Measurements from ENCODE around the gene GALNT8.

Gene GALNT8

DNA sequence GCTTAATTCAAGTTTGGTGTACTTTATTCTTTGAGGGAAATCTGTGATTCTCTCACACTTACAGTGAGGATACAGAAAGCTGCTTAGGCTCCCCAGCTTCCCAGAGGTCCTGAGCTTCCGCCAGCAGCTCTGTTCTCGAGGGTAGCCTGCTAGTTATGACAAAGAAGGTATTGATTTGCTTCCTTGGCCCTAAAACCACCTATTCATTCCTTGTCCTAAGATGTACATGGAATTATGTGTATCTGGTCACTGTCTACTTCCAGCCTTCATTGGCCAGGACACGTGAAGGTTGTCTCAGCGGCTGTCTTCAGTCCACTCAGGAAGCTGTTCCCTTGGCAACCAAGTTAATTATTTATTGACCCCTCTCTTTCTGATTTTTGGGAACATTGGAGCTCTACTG is 55.7 kb downstream of the GALNT8 start:
- no peak for DNase-seq (ENCODE audit: low read depth)
- no peak overlapping the region for H3K4me3 ChIP-seq (replicated peaks; ENCODE audit: low read depth, low read length)
- TF ChIP-seq, protein P1, sequence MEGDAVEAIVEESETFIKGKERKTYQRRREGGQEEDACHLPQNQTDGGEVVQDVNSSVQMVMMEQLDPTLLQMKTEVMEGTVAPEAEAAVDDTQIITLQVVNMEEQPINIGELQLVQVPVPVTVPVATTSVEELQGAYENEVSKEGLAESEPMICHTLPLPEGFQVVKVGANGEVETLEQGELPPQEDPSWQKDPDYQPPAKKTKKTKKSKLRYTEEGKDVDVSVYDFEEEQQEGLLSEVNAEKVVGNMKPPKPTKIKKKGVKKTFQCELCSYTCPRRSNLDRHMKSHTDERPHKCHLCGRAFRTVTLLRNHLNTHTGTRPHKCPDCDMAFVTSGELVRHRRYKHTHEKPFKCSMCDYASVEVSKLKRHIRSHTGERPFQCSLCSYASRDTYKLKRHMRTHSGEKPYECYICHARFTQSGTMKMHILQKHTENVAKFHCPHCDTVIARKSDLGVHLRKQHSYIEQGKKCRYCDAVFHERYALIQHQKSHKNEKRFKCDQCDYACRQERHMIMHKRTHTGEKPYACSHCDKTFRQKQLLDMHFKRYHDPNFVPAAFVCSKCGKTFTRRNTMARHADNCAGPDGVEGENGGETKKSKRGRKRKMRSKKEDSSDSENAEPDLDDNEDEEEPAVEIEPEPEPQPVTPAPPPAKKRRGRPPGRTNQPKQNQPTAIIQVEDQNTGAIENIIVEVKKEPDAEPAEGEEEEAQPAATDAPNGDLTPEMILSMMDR (IDR thresholded peaks at IDR 0.05; ENCODE audit: low read length, missing control alignments) = no peak

DNA sequence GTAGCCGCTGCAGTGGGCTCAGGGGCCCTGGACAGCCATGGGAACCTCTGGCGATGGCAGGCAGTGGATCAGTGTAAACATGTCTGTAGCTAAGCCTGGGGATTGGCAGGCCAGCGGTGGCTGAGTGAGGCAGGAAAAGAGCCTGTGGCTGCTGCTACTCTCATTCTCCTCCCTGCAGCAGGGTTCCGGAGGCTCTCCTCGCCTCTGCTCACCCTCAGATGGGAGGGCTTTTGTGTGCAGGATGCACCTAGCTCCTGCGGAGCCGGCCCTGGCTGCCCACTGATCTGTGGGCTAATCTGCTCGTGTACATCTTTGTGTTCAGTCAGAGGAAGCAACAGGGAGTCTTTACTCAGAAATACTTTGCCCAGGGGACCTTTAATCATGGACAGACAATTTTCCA is 59.5 kb downstream of the GALNT8 start:
- TF ChIP-seq, protein P1 (IDR thresholded peaks at IDR 0.05; ENCODE audit: low read length, missing control alignments) = no peak

DNA sequence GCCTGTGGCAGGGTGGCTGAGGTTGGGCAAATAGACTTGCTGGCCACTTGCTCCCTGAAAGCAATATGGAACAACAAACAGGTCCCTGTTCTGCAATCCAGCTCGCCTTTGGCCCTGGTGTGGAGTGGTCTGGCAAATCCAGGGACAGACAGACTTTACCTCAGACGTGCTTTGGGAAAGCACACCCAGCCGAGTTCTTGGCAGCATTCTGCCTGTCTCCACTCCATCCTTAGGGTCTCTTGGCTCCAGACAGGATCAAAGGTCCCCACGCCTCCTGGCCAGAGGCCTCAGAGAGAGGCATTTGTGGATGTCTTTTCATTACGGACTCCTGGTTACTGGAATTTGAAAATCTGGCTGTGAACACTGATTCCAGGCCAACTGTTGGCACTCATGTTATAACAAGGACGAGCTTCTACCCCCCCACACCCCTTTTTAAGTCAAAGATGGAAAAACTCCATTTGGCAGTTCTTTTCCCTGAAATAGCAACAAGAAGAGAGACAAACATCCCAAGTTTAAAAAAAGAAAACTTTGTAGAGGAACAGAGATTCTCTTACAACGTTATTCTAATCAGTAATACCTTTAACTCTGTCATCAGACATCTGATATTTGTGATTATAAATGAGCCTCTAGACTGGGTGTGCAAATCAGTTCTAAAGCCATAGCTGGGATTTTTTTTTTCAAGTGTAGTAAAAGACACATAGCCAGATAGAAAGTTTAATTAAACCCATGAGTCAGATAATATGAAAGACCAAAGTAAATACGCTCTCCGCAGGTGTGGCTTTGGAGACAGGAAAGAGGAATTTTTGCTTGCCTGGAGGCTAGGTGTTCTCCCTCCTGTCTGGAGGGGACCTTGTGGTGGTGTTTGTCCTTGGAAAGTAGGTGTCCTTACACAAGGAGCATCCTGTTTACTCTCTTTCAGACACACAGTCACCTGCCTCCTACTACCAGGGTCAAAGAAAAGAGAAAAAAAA is 60.7 kb downstream of the GALNT8 start:
- TF ChIP-seq, protein P1 (IDR thresholded peaks at IDR 0.05; ENCODE audit: low read length, missing control alignments) = no peak
- DNase-seq (ENCODE audit: low read depth) = no peak
- no peak overlapping the region for H3K4me3 ChIP-seq (replicated peaks; ENCODE audit: low read depth, low read length)

More for the DNA sequence above, 59.5 kb downstream of the GALNT8 start:
- H3K4me3 ChIP-seq (replicated peaks; ENCODE audit: low read depth, low read length) = no peak overlapping the region
- no peak for DNase-seq (ENCODE audit: low read depth)

DNA sequence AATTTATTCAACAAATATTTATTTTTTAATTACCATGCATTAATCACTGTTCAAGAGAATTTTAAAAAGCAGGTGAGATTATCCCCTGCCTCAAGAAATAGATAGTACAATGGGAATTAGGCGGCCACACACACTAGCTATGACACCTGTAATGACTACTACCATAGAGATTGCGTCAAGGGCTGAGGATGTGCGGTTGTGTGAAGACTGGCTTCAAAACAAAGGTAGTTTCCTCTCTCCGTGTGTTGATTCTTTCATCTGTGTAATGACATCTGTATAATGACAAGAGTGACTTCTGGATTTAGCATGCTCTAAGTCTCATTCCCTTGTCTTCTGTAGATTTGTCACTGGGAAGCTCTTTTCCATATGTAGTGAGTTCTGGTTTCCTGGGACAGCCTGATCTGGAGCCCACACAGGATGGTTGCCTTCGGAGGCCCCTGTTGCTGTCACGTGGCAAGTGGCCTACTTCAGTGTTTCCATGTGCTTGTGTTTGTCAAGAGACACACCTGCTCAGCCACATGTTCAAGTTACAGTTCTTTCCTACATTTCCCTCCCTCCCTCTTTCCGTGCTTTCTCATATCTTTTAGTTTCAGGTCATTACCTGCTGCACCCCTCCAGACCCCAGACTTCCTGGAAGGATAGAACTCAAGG is 64.3 kb downstream of the GALNT8 start:
- no peak for DNase-seq (ENCODE audit: low read depth)
- no peak overlapping the region for H3K4me3 ChIP-seq (replicated peaks; ENCODE audit: low read depth, low read length)
- TF ChIP-seq, protein P1 (IDR thresholded peaks at IDR 0.05; ENCODE audit: low read length, missing control alignments) = no peak

DNA sequence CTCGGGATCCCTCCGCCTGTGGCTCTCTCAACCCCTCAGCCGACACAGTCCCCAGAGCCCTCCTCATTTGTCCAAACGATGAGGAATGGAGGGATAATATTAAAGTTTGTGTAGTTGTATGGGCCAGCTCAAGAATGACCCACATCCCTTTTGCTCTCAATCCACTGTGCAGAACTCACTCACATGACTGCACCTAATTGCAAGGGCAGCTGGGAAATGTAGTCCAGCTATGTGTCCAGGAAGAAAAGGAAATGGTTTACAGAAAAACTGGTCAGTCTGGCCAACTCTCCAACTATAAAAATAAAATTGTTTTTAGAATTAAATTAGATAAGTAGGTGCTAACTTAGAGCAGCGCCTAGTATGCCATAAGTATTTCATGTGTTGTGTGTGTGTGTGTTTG is 66.6 kb downstream of the GALNT8 start:
- TF ChIP-seq, protein P1 (IDR thresholded peaks at IDR 0.05; ENCODE audit: low read length, missing control alignments) = no peak
- H3K4me3 ChIP-seq (replicated peaks; ENCODE audit: low read depth, low read length) = no peak overlapping the region
- no peak for DNase-seq (ENCODE audit: low read depth)

DNA sequence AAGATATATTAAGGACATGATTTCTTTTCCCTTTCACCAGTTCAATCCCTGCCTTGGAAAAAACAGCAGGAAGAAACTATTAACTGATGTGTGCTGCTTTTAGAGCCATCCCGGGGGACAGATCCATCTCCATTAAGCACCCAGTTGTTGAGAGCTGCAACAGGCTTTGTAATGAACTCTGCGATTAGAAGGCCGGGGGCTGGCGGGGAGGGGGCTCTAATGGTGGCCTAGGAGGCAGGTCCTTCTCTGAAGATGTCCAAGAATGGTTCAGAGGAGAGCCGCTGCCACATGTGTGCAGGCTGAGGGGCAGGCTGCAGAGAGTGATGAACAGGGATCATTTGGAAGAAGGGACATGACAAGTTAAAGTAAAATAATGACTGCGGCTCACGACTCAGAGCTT is 67.8 kb downstream of the GALNT8 start:
- DNase-seq (ENCODE audit: low read depth) = no peak
- TF ChIP-seq, protein P1 (IDR thresholded peaks at IDR 0.05; ENCODE audit: low read length, missing control alignments) = no peak
- no peak overlapping the region for H3K4me3 ChIP-seq (replicated peaks; ENCODE audit: low read depth, low read length)

Data from fibroblast of pulmonary artery (primary cell).